Measurements from ENCODE around the gene RPUSD1.

DNA sequence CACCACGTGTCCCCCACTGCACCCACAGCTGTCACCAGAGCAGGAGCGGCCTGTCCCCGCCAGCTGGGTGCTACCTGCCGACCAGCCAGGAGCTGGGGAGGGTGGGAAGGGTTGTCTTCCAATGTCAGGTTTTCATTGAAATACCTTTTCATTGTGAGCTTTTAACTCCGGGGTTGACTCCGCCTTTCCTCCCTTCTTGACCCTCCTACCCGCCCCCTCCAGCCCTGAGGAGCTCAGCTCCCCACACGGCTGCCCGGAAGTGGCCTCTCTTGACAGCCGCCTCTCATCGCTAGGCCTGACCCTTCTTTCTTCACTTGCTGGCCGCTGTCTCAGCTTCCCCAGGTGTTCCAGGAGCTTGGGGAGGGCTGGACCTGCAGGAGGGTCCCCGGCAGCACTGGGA is 33.6 kb upstream of the RPUSD1 start:
- TF ChIP-seq, protein P1, sequence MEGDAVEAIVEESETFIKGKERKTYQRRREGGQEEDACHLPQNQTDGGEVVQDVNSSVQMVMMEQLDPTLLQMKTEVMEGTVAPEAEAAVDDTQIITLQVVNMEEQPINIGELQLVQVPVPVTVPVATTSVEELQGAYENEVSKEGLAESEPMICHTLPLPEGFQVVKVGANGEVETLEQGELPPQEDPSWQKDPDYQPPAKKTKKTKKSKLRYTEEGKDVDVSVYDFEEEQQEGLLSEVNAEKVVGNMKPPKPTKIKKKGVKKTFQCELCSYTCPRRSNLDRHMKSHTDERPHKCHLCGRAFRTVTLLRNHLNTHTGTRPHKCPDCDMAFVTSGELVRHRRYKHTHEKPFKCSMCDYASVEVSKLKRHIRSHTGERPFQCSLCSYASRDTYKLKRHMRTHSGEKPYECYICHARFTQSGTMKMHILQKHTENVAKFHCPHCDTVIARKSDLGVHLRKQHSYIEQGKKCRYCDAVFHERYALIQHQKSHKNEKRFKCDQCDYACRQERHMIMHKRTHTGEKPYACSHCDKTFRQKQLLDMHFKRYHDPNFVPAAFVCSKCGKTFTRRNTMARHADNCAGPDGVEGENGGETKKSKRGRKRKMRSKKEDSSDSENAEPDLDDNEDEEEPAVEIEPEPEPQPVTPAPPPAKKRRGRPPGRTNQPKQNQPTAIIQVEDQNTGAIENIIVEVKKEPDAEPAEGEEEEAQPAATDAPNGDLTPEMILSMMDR (conservative IDR thresholded peaks at IDR 0.05), result no peak
- no peak for TF ChIP-seq EZH2 (IDR thresholded peaks at IDR 0.05; ENCODE audit: low read depth)

Data from PC-9 (cell line).